DOHH2 (cell line): ENCODE data around the gene KIF25.

Source experiments
- H3F3A ChIP-seq: fragments of 200-600 bp; sonication (generic), shearing (Covaris generic); 2 replicates; pipeline ENCODE4 v1.6.0; 2016; ENCODE audit warnings: antibody characterized with exemption, mild to moderate bottlenecking; ENCODE audit not compliant: control insufficient read depth, insufficient read depth
- H3K27ac ChIP-seq: fragments of 200-600 bp; sonication (generic); 2 replicates; pipeline ENCODE4 v1.5.1; 2014; ENCODE audit warnings: low read depth, mild to moderate bottlenecking, low read length, moderate library complexity
- H3K27me3 ChIP-seq: fragments of 200-600 bp; sonication (generic); 2 replicates; pipeline ENCODE4 v1.6.1; 2014; ENCODE audit warnings: mild to moderate bottlenecking, low read length, mixed read lengths; ENCODE audit not compliant: control insufficient read depth
- H3K36me3 ChIP-seq: fragments of 200-600 bp; sonication (generic); 2 replicates; pipeline ENCODE4 v1.6.1; 2014; ENCODE audit warnings: mild to moderate bottlenecking, low read length, moderate library complexity, mixed read lengths; ENCODE audit not compliant: control insufficient read depth
- H3K4me1 ChIP-seq: fragments of 200-600 bp; sonication (generic); 2 replicates; pipeline ENCODE4 v1.6.1; 2014; ENCODE audit warnings: mild to moderate bottlenecking, low read length, mixed read lengths; ENCODE audit not compliant: control insufficient read depth
- H3K4me2 ChIP-seq: fragments of 200-600 bp; sonication (generic); 2 replicates; pipeline ENCODE4 v1.6.0; 2014; ENCODE audit warnings: mild to moderate bottlenecking, low read length, moderate library complexity
- H3K4me3 ChIP-seq: fragments of 200-600 bp; sonication (generic); 2 replicates; pipeline ENCODE4 v1.5.1; 2014; ENCODE audit warnings: mild to moderate bottlenecking, low read length, mixed read lengths
- H3K79me2 ChIP-seq: fragments of 200-600 bp; sonication (generic); 2 replicates; pipeline ENCODE4 v1.6.1; 2014; ENCODE audit warnings: mild to moderate bottlenecking, low read length, mixed read lengths; ENCODE audit not compliant: control insufficient read depth
- H3K9me2 ChIP-seq: fragments of 200-600 bp; sonication (generic); replicated peaks from 2 replicates; pipeline ENCODE4 v1.6.1; 2014; ENCODE audit warnings: mild to moderate bottlenecking, low read length, mixed read lengths; ENCODE audit not compliant: control insufficient read depth
- H3K9me3 ChIP-seq: fragments of 200-600 bp; sonication (generic); 2 replicates; pipeline ENCODE4 v1.6.1; 2014; ENCODE audit warnings: antibody characterized with exemption, low read length, mixed read lengths; ENCODE audit not compliant: control insufficient read depth, insufficient read depth
- H4K20me1 ChIP-seq: fragments of 200-600 bp; sonication (generic); 2 replicates; pipeline ENCODE4 v1.6.0; 2014; ENCODE audit warnings: low read depth, mild to moderate bottlenecking, antibody characterized with exemption, low read length, moderate library complexity; ENCODE audit not compliant: control insufficient read depth, insufficient read depth
- EZH2phosphoT487 ChIP-seq: fragments of 200-600 bp; sonication (generic); IDR thresholded peaks from 2 replicates; pipeline ENCODE4 v1.6.1; 2017; ENCODE audit warnings: borderline replicate concordance, mild to moderate bottlenecking, antibody characterized with exemption, low read length, moderate library complexity, mixed read lengths
- TF ChIP-seq, protein P1 (sequence below): fragments of 200-600 bp; sonication (generic); IDR thresholded peaks from one replicate; pipeline ENCODE4 v1.5.1; 2014; ENCODE audit warnings: antibody characterized with exemption, mild to moderate bottlenecking, low read depth, low read length; ENCODE audit not compliant: poor library complexity, severe bottlenecking

KIF25 gene

DNA sequence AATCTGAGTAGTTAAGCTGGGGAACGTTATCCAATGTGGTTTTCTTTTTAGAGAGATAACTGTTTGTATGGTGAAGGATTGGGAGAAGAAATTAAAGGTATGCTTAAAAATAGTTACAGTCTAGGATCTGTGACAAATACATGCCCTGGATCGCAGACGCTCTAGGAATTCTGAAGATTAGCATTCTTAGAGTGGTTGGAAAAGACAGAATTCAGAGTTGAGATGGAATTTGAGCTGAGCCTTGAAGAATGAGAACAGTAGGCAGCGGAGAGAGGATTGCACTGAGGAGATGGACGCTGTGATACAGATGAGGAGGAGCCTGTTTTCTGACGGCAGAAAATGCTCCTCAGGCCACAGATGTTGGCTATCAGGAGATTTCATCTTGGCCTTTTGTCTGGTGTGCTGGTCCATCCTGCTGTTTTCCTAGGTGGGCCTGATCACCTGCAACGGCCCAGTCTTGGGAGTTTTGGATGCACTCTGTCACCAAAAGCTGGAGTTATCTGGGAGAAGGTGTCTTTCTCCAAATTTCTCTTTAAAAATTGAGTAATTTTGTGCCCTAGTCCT lies 48.3 kb upstream of the KIF25 start:
- H3K27me3 ChIP-seq, result no peaks in the 10 kb centered on the region
- no peaks in the 10 kb centered on the region for H3K9me3 ChIP-seq
- H3K36me3 ChIP-seq, result peaks cover 19% of the 10 kb centered on the region
- H3K79me2 ChIP-seq, result no peaks in the 10 kb centered on the region
- H3K4me2 ChIP-seq, result no peak overlapping the region
- H3K9me2 ChIP-seq, result no peaks in the 10 kb centered on the region
- H3K4me1 ChIP-seq, result no peaks in the 10 kb centered on the region
- no peak overlapping the region for H3K4me3 ChIP-seq
- TF ChIP-seq, protein P1, sequence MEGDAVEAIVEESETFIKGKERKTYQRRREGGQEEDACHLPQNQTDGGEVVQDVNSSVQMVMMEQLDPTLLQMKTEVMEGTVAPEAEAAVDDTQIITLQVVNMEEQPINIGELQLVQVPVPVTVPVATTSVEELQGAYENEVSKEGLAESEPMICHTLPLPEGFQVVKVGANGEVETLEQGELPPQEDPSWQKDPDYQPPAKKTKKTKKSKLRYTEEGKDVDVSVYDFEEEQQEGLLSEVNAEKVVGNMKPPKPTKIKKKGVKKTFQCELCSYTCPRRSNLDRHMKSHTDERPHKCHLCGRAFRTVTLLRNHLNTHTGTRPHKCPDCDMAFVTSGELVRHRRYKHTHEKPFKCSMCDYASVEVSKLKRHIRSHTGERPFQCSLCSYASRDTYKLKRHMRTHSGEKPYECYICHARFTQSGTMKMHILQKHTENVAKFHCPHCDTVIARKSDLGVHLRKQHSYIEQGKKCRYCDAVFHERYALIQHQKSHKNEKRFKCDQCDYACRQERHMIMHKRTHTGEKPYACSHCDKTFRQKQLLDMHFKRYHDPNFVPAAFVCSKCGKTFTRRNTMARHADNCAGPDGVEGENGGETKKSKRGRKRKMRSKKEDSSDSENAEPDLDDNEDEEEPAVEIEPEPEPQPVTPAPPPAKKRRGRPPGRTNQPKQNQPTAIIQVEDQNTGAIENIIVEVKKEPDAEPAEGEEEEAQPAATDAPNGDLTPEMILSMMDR, result no peak
- TF ChIP-seq EZH2phosphoT487, result no peak
- H3K27ac ChIP-seq, result no peak overlapping the region
- no peaks in the 10 kb centered on the region for H3F3A ChIP-seq
- no peaks in the 10 kb centered on the region for H4K20me1 ChIP-seq

DNA sequence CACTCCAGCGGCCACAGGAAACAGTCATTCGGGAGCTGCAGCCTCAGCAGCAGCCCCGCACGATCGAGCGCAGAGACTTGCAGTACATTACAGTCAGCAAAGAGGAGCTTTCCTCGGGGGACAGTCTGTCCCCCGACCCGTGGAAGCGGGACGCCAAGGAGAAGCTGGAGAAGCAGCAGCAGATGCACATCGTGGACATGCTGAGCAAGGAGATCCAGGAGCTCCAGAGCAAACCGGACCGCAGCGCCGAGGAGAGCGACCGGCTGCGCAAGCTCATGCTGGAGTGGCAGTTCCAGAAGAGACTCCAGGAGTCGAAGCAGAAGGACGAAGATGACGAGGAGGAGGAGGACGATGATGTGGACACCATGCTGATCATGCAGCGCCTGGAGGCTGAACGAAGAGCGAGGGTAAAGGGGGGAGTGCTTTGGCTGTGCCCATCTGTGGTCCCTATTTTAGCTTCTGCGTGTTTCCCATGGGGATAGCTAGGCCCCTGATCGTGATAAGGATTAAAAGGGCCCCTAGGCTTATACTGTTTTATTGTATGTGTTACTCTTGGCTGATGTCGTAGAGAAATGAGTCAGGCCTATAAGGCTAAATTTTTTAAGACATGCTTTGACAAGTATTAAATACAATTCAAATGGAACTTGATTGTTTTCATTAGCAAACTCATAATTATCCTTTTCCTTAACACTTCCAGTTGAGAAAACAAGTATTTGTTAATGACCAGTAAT lies 45.5 kb upstream of the KIF25 start:
- TF ChIP-seq EZH2phosphoT487, result no peak
- TF ChIP-seq, protein P1, result no peak
- H3K79me2 ChIP-seq, result no peaks in the 10 kb centered on the region
- H3K36me3 ChIP-seq, result peaks cover 19% of the 10 kb centered on the region
- no peaks in the 10 kb centered on the region for H3K9me2 ChIP-seq
- H3K27ac ChIP-seq, result no peak overlapping the region
- H3K4me3 ChIP-seq, result no peak overlapping the region
- H3F3A ChIP-seq, result no peaks in the 10 kb centered on the region
- no peaks in the 10 kb centered on the region for H3K4me1 ChIP-seq
- H3K4me2 ChIP-seq, result no peak overlapping the region
- no peaks in the 10 kb centered on the region for H4K20me1 ChIP-seq
- no peaks in the 10 kb centered on the region for H3K9me3 ChIP-seq
- H3K27me3 ChIP-seq, result no peaks in the 10 kb centered on the region

DNA sequence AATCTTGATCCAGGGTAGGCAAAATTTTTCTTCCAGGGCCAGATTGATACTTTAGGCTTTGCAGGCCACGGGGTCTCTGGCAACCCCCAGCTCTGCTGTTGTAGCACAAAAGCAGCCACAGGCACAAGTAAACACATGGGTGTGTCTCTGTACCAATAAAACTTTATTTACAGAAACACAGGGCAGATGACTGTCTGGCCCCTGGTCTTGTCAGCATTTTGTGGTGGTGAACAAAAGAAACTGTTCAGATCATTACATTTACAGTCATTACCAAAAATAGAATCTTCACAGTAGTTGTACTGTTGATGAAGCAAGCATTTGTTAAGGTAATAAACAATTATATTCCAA lies 45.0 kb upstream of the KIF25 start:
- peaks cover 19% of the 10 kb centered on the region for H3K36me3 ChIP-seq
- no peak for TF ChIP-seq EZH2phosphoT487
- TF ChIP-seq, protein P1, result no peak

More for the DNA sequence above, 45.0 kb upstream of the KIF25 start:
- Histone ChIP-seq H3K27ac (no peak overlapping the region), H3K9me3 (no peaks in the 10 kb centered on the region), H3F3A (no peaks in the 10 kb centered on the region), H3K79me2 (no peaks in the 10 kb centered on the region), H3K9me2 (no peaks in the 10 kb centered on the region), H3K4me2 (no peak overlapping the region), H3K4me1 (no peaks in the 10 kb centered on the region), H3K27me3 (no peaks in the 10 kb centered on the region), H4K20me1 (no peaks in the 10 kb centered on the region), H3K4me3 (no peak overlapping the region)
